Prostate gland (tissue), 2 donors: ENCODE results near the gene CTBP2. TPM values are rescaled to one million over a fixed set of nuclear protein-coding genes. Genes with fewer than 3 reads are reported as not detected.

Experiments used
- DNase-seq: peaks from one replicate; pipeline ENCODE4 v3.0.0-alpha.2; 2019; ENCODE audit warnings: low spot score
- H3K27ac ChIP-seq, 2 donors: fragments of 200-600 bp; sonication (generic); 2 replicates each; pipeline ENCODE4 v1.5.1; 2017 to 2019
- H3K27me3 ChIP-seq: fragments of 200-600 bp; sonication (generic); replicated peaks from 2 replicates; pipeline ENCODE4 v1.5.1; 2019; ENCODE audit not compliant: insufficient read depth
- H3K36me3 ChIP-seq, 2 donors: fragments of 200-600 bp; sonication (generic); 1 replicate in 1 of 2; 2 replicates in 1 of 2; pipeline versions ENCODE4 v1.5.1 to v1.8.1; 2017 to 2019
- H3K4me1 ChIP-seq: fragments of 200-600 bp; sonication (generic); replicated peaks from 2 replicates; pipeline ENCODE4 v1.5.1; 2019
- H3K4me3 ChIP-seq, 2 donors: fragments of 200-600 bp; sonication (generic); 2 replicates each; pipeline ENCODE4 v1.5.1; 2017 to 2019
- H3K9me3 ChIP-seq: fragments of 200-600 bp; sonication (generic); 2 replicates; pipeline ENCODE4 v1.5.1; 2017
- POLR2A ChIP-seq: fragments of 450-650 bp; IDR thresholded peaks from one replicate; pipeline ENCODE4 v1.6.1; 2016; ENCODE audit warnings: antibody characterized with exemption, mild to moderate bottlenecking
- POLR2AphosphoS5 ChIP-seq: sonication (generic); formaldehyde crosslinking; IDR thresholded peaks from one replicate; pipeline ENCODE4 v1.6.1; 2017; ENCODE audit warnings: antibody characterized with exemption
- WGBS: methylation state at CpG from one replicate; pipeline ENCODE4 v1.1.5; 2018; 5-methylcytosine and 5-hydroxymethylcytosine counted together
- intact Hi-C: fragments of 100-400 bp; cut with DNase I; formaldehyde crosslinking; loops from one replicate; pipeline ENCODE4 v1.14.2; 2022
- total RNA-seq, 2 donors: library from RNA; depleted of rRNA; stranded (reverse); fragments of >200 nt; gene quantifications; one replicate each; pipeline ENCODE4 v1.1.0, GENCODE V29; 2016
- TF ChIP-seq, protein P1 (sequence below), 4 experiments: fragments of 200-600 bp in 2 of 4; fragments of 450-650 bp in 2 of 4; sonication (generic) in 2 of 4; IDR thresholded peaks; 1 replicate in 3 of 4; 2 replicates in 1 of 4; pipeline ENCODE4 v1.5.1; 2016 to 2019; ENCODE audit warnings: antibody characterized with exemption in 4 of 4, mild to moderate bottlenecking in 2 of 4, moderate library complexity in 2 of 4

CTBP2 gene
- total RNA-seq, 2 donors from 2014 or later = 70.2 to 89.7 TPM

DNA sequence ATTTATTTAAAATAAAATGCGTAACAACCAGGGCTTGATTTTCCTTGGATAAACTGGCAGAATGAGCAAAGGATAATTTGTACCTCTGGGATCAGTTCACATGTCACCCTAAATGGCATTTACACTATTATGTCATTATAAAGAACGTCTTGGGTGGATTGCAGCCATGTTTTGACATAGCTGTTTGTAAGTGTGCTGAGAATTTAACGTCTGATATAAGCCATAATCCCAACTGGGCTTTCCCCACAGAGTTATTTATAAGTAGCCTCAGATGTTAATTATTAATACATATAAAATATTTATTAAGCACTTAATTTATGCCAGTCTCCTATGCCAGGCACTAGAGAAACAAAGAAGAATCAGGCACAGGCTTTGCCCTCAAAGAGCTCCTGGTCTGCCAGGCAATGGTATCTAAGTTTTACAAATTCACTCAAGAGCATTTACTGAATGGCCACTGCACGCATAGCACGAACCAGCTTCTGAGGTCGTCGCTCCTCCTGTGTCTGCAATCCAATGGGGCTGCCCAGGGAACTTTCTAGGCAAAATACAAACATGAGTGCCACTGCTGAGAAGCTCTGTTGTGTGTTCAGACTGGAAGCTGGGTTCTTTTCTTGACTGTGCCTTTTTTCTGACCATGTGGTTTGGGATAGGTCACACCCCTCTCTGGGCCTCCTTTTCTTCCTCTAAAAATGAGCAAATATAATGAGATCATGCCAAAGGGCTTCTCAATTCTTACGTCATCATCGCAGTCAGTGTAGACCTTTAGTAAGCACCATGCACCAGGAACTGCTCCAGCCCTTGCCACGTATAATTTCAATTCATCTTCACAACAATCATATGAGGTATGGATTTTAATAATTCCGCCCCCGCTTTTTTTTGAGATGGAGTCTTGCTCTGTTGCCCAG lies 11.3 kb upstream of the CTBP2 start:
- DNase-seq = no peak
- H3K27ac ChIP-seq = no peak overlapping the region
- WGBS = 87% methylated on average over 12 of the region's 12 CpGs
- no peak overlapping the region for H3K4me3 ChIP-seq
- no peak for TF ChIP-seq POLR2AphosphoS5
- TF ChIP-seq POLR2A = no peak
- TF ChIP-seq, protein P1, sequence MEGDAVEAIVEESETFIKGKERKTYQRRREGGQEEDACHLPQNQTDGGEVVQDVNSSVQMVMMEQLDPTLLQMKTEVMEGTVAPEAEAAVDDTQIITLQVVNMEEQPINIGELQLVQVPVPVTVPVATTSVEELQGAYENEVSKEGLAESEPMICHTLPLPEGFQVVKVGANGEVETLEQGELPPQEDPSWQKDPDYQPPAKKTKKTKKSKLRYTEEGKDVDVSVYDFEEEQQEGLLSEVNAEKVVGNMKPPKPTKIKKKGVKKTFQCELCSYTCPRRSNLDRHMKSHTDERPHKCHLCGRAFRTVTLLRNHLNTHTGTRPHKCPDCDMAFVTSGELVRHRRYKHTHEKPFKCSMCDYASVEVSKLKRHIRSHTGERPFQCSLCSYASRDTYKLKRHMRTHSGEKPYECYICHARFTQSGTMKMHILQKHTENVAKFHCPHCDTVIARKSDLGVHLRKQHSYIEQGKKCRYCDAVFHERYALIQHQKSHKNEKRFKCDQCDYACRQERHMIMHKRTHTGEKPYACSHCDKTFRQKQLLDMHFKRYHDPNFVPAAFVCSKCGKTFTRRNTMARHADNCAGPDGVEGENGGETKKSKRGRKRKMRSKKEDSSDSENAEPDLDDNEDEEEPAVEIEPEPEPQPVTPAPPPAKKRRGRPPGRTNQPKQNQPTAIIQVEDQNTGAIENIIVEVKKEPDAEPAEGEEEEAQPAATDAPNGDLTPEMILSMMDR (IDR thresholded peaks at IDR 0.05) = no peak
- no peaks in the 10 kb centered on the region for H3K9me3 ChIP-seq
- H3K4me1 ChIP-seq = no peaks in the 10 kb centered on the region
- no peaks in the 10 kb centered on the region for H3K36me3 ChIP-seq
- no peaks in the 10 kb centered on the region for H3K27me3 ChIP-seq
- intact Hi-C loops = no loop called here

- Histone ChIP-seq H3K4me3 (no peak overlapping the region), H3K4me1 (no peaks in the 10 kb centered on the region), H3K36me3 (no peaks in the 10 kb centered on the region), H3K27ac (no peak overlapping the region), H3K27me3 (no peaks in the 10 kb centered on the region), H3K9me3 (no peaks in the 10 kb centered on the region)
- DNase-seq = no peak
- WGBS = 88% methylated on average over 5 of the region's 5 CpGs
- TF ChIP-seq POLR2A (no peak), POLR2AphosphoS5 (no peak)
- TF ChIP-seq, protein P1 (IDR thresholded peaks at IDR 0.05) = no peak
- intact Hi-C loops = loop anchor here (5.0 to 10.0 kb wide), 3 partner anchors 175 to 655 kb away; partner anchors contain the start of genes BCCIP and UROS
Measured at GRCh38 chr10:125169915-125170314, 9.6 kb upstream of the CTBP2 start.

- DNase-seq = no peak
- Histone ChIP-seq H3K36me3 (no peaks in the 10 kb centered on the region), H3K4me3 (no peak overlapping the region), H3K27ac (no peak overlapping the region), H3K4me1 (no peaks in the 10 kb centered on the region), H3K9me3 (no peaks in the 10 kb centered on the region), H3K27me3 (no peaks in the 10 kb centered on the region)
- whole genome bisulfite sequencing = 34% methylated on average over 7 of the region's 7 CpGs
- intact Hi-C loops = loop anchor here (5.0 to 10.0 kb wide), 3 partner anchors 176 to 656 kb away; partner anchors contain the start of genes BCCIP and UROS
- TF ChIP-seq POLR2AphosphoS5 = peak; percentile 13
- TF ChIP-seq POLR2A = no peak
Measured at GRCh38 chr10:125169279-125169678, 8.9 kb upstream of the CTBP2 start.

GRCh38 chr10:125166658-125167057 lies 6.3 kb upstream of the CTBP2 start:
- DNase-seq = no peak
- intact Hi-C loops = loop anchor here (5.0 to 10.0 kb wide), 3 partner anchors 178 to 658 kb away; partner anchors contain the start of genes BCCIP and UROS

More at GRCh38 chr10:125166658-125167057, 6.3 kb upstream of the CTBP2 start:
- 95% methylated on average over 12 of the region's 12 CpGs for WGBS
- Histone ChIP-seq H3K9me3 (no peaks in the 10 kb centered on the region), H3K36me3 (no peaks in the 10 kb centered on the region), H3K27me3 (no peaks in the 10 kb centered on the region), H3K4me1 (no peaks in the 10 kb centered on the region), H3K4me3 (no peak overlapping the region), H3K27ac (no peak overlapping the region)
- TF ChIP-seq POLR2A (no peak), POLR2AphosphoS5 (no peak)
- TF ChIP-seq, protein P1 (IDR thresholded peaks at IDR 0.05) = no peak
